CD4-positive, alpha-beta T cell (primary cell): ENCODE results near the gene GLIPR2. TPM values are rescaled to one million over a fixed set of nuclear protein-coding genes. Genes with fewer than 3 reads are reported as not detected.
"Not testable (repeated sequence)": the region's sequence is repeated elsewhere in the genome, so short reads cannot be mapped to it uniquely, and the experiment has no call there.

Source experiments
- ATAC-seq: fragments of 200-7000 bp; cut with Tn5 transposase; one replicate; pipeline ENCODE4 v1.10.0; 2022; ENCODE audit warnings: mild to moderate bottlenecking; ENCODE audit not compliant: poor library complexity
- CTCF ChIA-PET: fragments of 350-600 bp; sonication (Branson Sonifier 250); formaldehyde crosslinking; loops from one replicate; lab custom pipeline; 2021; ENCODE audit warnings: antibody characterized with exemption, inconsistent platforms; lab: Charles Lee
- POLR2A ChIA-PET: fragments of 350-600 bp; sonication (Branson Sonifier 250); formaldehyde crosslinking; loops from one replicate; lab custom pipeline; 2021; ENCODE audit warnings: antibody characterized with exemption, inconsistent platforms; lab: Charles Lee
- DNase-seq, 14 experiments: peaks; one replicate each; pipeline ENCODE4 v3.0.0-alpha.2; 2013 to 2020; ENCODE audit warnings: mixed read lengths in 2 of 14
- H3K27ac ChIP-seq, 2 donors: one replicate each; pipeline versions ENCODE4 v1.5.1 to v1.7.0; 2013; ENCODE audit warnings: low read length in 2 of 2, low read depth in 1 of 2, mild to moderate bottlenecking in 1 of 2
- H3K27me3 ChIP-seq, 2 experiments: 1 replicate in 1 of 2; 2 replicates in 1 of 2; pipeline versions ENCODE4 v1.6.1 to v1.7.0; 2013; ENCODE audit warnings: low read length in 2 of 2, control low read depth in 1 of 2, mild to moderate bottlenecking in 1 of 2, moderate library complexity in 1 of 2; ENCODE audit not compliant: insufficient read depth in 2 of 2, control insufficient read depth in 1 of 2
- H3K36me3 ChIP-seq: one replicate; pipeline ENCODE4 v1.6.1; 2013; ENCODE audit warnings: low read length, control low read depth; ENCODE audit not compliant: insufficient read depth
- H3K4me1 ChIP-seq: one replicate; pipeline ENCODE4 v1.6.1; 2013; ENCODE audit warnings: low read length, control low read depth; ENCODE audit not compliant: insufficient read depth
- H3K4me3 ChIP-seq: one replicate; pipeline ENCODE4 v1.5.1; 2013; ENCODE audit warnings: mild to moderate bottlenecking, low read length, moderate library complexity
- H3K9me3 ChIP-seq, 2 experiments: 1 replicate in 1 of 2; 2 replicates in 1 of 2; pipeline versions ENCODE4 v1.6.1 to v1.7.0; 2013; ENCODE audit warnings: low read length in 2 of 2, mild to moderate bottlenecking in 2 of 2, control low read depth in 1 of 2, moderate library complexity in 1 of 2; ENCODE audit not compliant: control insufficient read depth in 1 of 2, insufficient read depth in 1 of 2
- H3K27ac Mint-ChIP-seq: one replicate; pipeline ENCODE4 v1.8.0; 2020; ENCODE audit warnings: mixed read lengths
- H3K27me3 Mint-ChIP-seq: one replicate; pipeline ENCODE4 v1.8.0; 2021; ENCODE audit warnings: mixed read lengths
- H3K36me3 Mint-ChIP-seq: one replicate; pipeline ENCODE4 v1.8.0; 2021; ENCODE audit warnings: low read depth, mixed read lengths
- H3K4me1 Mint-ChIP-seq: one replicate; pipeline ENCODE4 v1.8.0; 2021; ENCODE audit warnings: low read depth, mixed read lengths
- H3K4me3 Mint-ChIP-seq: one replicate; pipeline ENCODE4 v1.8.0; 2020; ENCODE audit warnings: mild to moderate bottlenecking, mixed read lengths
- H3K9me3 Mint-ChIP-seq: one replicate; pipeline ENCODE4 v1.8.0; 2020; ENCODE audit warnings: mixed read lengths
- intact Hi-C, 2 experiments: fragments of 100-400 bp; cut with DNase I in 1 of 2; cut with micrococcal nuclease in 1 of 2; formaldehyde crosslinking; loops; one replicate each; pipeline versions ENCODE4 v1.15.1 to v1.9.0; 2023 to 2025; cut with DNase I, micrococcal nuclease
- total RNA-seq, 174 experiments: library from RNA in 2 of 174; stranded (reverse) in 2 of 174; gene quantifications; one replicate each; pipeline ENCODE4 v1.2.3 and lab custom pipeline; 2021 to 2026
- TF ChIP-seq, protein P1 (sequence below): fragments of 200-600 bp; IDR thresholded peaks from one replicate; pipeline ENCODE4 v1.8.0; 2022; ENCODE audit warnings: antibody characterized with exemption, mild to moderate bottlenecking

Gene GLIPR2
- total RNA-seq, 2 experiments from 2014 or later = 13.6 to 13.7 TPM

DNA sequence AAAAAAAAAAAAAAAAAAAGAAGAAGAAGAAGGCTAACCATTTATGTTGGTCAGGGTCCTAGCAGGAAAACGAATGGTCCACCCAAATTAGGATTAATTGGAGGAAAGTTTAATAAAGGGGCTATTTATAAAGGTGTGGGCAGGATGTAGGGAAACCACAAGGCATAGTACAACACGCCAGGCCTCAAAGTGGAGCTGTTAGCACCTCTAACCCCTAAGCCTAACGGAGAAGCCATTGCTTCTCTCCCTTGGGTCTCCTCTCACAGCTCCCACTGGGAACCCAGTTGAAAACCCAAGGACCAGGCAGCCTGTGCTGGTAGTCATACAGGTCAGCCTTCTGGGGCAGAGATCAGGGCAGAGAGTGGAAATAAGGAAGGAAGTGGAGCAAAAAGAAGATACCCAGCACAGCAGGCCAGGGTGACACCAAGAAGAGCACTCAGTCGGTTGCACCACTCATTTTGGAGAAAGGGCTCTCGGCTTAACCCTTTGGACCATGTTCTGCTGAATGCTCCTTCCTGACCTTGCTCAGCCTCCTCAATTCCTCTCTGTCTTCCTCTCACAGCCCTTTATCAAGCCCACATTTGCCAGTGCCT, 8.8 kb upstream of the GLIPR2 start:
- intact Hi-C loops = loop anchor here in 1 of 2 experiments (5.0 kb wide), 1 partner anchor 35 kb away; no protein-coding TSS in a partner anchor
- Histone ChIP-seq H3K27ac (no peak overlapping the region), H3K4me3 (no peak overlapping the region), H3K36me3 (peaks cover 2% of the 10 kb centered on the region), H3K4me1 (peaks cover 30% of the 10 kb centered on the region), H3K9me3 (no peaks in the 10 kb centered on the region), H3K27me3 (no peaks in the 10 kb centered on the region)
- ChIA-PET CTCF (no interaction called here), POLR2A (interaction anchor here (1.0 to 1.1 kb wide), 2 partner anchors 9 to 16 kb away, joined by 3 to 8 read pairs; partner anchors contain the start of gene GLIPR2)
- no peaks in the 10 kb centered on the region for H3K9me3 Mint-ChIP-seq
- H3K27me3 Mint-ChIP-seq = no peaks in the 10 kb centered on the region
- H3K4me1 Mint-ChIP-seq = peaks cover 29% of the 10 kb centered on the region
- TF ChIP-seq, protein P1, sequence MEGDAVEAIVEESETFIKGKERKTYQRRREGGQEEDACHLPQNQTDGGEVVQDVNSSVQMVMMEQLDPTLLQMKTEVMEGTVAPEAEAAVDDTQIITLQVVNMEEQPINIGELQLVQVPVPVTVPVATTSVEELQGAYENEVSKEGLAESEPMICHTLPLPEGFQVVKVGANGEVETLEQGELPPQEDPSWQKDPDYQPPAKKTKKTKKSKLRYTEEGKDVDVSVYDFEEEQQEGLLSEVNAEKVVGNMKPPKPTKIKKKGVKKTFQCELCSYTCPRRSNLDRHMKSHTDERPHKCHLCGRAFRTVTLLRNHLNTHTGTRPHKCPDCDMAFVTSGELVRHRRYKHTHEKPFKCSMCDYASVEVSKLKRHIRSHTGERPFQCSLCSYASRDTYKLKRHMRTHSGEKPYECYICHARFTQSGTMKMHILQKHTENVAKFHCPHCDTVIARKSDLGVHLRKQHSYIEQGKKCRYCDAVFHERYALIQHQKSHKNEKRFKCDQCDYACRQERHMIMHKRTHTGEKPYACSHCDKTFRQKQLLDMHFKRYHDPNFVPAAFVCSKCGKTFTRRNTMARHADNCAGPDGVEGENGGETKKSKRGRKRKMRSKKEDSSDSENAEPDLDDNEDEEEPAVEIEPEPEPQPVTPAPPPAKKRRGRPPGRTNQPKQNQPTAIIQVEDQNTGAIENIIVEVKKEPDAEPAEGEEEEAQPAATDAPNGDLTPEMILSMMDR = no peak
- peaks cover 6% of the 10 kb centered on the region for H3K36me3 Mint-ChIP-seq
- DNase-seq = peak in 2 of 14 experiments; percentile 43 to 49
- peak overlapping the region; percentile 66 for H3K27ac Mint-ChIP-seq
- H3K4me3 Mint-ChIP-seq = no peak overlapping the region
- ATAC-seq = peak; percentile 39

DNA sequence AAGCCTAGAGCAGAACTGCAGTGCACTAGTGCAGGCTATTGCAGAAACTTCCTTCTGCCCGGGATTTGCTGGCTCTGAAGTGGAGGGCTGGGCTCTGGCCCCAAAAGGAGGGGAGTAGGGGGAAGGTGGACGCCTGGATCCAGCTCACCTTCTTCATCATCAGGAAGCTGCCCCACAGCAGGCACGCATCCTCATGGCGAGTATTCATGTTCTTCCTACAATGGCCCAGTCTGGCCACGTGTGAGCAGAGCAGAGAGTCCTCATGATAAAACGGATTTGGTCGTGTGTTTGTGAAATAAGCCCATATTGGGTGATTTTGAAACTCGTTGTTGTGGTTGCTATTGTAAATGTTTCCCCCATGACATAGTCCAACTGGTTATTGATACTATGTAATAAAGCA, 8.2 kb upstream of the GLIPR2 start:
- Mint-ChIP-seq H3K4me1 (peaks cover 29% of the 10 kb centered on the region), H3K36me3 (peaks cover under 1% of the 10 kb centered on the region), H3K9me3 (no peaks in the 10 kb centered on the region), H3K27me3 (no peaks in the 10 kb centered on the region), H3K27ac (no peak overlapping the region), H3K4me3 (no peak overlapping the region)
- ChIA-PET CTCF (no interaction called here), POLR2A (interaction anchor here (1.0 kb wide), 1 partner anchor 8 kb away, joined by 3 read pairs; the partner anchor contains the start of gene GLIPR2)
- Histone ChIP-seq H3K4me1 (peaks cover 30% of the 10 kb centered on the region), H3K36me3 (no peaks in the 10 kb centered on the region), H3K27ac (no peak overlapping the region), H3K27me3 (no peaks in the 10 kb centered on the region), H3K9me3 (no peaks in the 10 kb centered on the region), H3K4me3 (no peak overlapping the region)
- TF ChIP-seq, protein P1 = no peak
- ATAC-seq = no peak
- intact Hi-C loops = loop anchor here in 1 of 2 experiments (5.0 kb wide), 1 partner anchor 34 kb away; no protein-coding TSS in a partner anchor
- no peak for DNase-seq

GRCh38 chr9:36129139-36129538, 7.4 kb upstream of the GLIPR2 start:
- H3K4me1 ChIP-seq = peaks cover 30% of the 10 kb centered on the region
- Mint-ChIP-seq H3K36me3 (no peaks in the 10 kb centered on the region), H3K27ac (no peak overlapping the region), H3K4me1 (peaks cover 29% of the 10 kb centered on the region), H3K27me3 (no peaks in the 10 kb centered on the region), H3K4me3 (no peak overlapping the region), H3K9me3 (no peaks in the 10 kb centered on the region)
- no peaks in the 10 kb centered on the region for H3K36me3 ChIP-seq
- H3K9me3 ChIP-seq = no peaks in the 10 kb centered on the region
- TF ChIP-seq, protein P1 = no peak
- DNase-seq = no peak
- ChIA-PET CTCF (interaction anchor here (1.7 kb wide), 1 partner anchor 26 kb away, joined by 3 read pairs; no protein-coding TSS in a partner anchor), POLR2A (no interaction called here)
- H3K27ac ChIP-seq = no peak overlapping the region
- H3K4me3 ChIP-seq = no peak overlapping the region
- no peaks in the 10 kb centered on the region for H3K27me3 ChIP-seq
- ATAC-seq = no peak
- intact Hi-C loops = loop anchor here in 1 of 2 experiments (5.0 kb wide), 1 partner anchor 33 kb away; no protein-coding TSS in a partner anchor

- H3K27ac ChIP-seq, intact Hi-C loops, H3K9me3 Mint-ChIP-seq, H3K27me3 ChIP-seq, H3K36me3 ChIP-seq, H3K4me3 ChIP-seq, H3K4me3 Mint-ChIP-seq, H3K27ac Mint-ChIP-seq, CTCF ChIA-PET, H3K9me3 ChIP-seq, H3K36me3 Mint-ChIP-seq, POLR2A ChIA-PET, DNase-seq, ATAC-seq, H3K27me3 Mint-ChIP-seq: not testable (repeated sequence)
- H3K4me1 ChIP-seq = peaks cover 25% of the 10 kb centered on the region
- peaks cover 24% of the 10 kb centered on the region for H3K4me1 Mint-ChIP-seq
Measured at GRCh38 chr9:36131666-36132065, 4.9 kb upstream of the GLIPR2 start.
